VCaP (cell line): ENCODE measurements around the gene DAGLB.
A peak's percentile ranks its signal among the peaks of the same experiment; 100 is the strongest.

Experiments used
- H3K27ac ChIP-seq: fragments of 450-650 bp; 2 replicates; pipeline ENCODE4 v1.5.1; 2017
- TF ChIP-seq, protein P1 (sequence below): fragments of 450-650 bp; conservative IDR thresholded peaks from 2 replicates; pipeline ENCODE4 v1.5.1; 2017; ENCODE audit warnings: mild to moderate bottlenecking, moderate library complexity

DAGLB gene, protein sequence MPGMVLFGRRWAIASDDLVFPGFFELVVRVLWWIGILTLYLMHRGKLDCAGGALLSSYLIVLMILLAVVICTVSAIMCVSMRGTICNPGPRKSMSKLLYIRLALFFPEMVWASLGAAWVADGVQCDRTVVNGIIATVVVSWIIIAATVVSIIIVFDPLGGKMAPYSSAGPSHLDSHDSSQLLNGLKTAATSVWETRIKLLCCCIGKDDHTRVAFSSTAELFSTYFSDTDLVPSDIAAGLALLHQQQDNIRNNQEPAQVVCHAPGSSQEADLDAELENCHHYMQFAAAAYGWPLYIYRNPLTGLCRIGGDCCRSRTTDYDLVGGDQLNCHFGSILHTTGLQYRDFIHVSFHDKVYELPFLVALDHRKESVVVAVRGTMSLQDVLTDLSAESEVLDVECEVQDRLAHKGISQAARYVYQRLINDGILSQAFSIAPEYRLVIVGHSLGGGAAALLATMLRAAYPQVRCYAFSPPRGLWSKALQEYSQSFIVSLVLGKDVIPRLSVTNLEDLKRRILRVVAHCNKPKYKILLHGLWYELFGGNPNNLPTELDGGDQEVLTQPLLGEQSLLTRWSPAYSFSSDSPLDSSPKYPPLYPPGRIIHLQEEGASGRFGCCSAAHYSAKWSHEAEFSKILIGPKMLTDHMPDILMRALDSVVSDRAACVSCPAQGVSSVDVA

DNA sequence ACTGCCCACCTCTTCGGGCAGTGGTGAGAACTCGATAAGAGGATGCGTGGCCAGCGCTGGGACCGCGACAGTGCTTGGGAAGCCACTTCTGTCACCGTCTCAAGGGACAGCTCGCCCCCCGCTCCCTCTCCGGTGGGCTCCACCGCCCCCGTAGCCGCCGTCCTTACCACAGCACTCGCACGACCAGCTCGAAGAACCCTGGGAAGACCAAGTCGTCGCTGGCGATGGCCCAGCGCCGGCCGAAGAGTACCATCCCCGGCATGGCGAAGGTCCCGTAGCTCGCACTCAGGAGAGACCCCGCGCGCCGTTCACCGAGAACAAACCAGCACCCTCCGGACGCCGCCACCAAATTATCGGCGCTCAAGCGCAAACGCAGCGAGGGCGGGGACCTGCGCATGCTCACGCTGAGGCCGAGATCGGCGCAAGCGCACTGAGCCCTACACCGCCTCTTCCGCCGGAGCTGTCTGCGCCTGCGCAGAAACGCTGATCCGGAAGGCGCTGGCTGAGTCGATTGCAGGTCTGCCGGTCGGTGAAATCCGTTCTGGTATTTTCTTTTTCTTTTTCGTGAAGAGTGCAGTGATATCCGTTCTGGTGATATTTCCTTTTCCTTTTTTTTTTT is at the start of gene DAGLB:
DAGLB (minus strand) TSS at position 374 of the 619 bp plus-strand sequence; CDS start at position 262, 112 bp downstream.
- H3K27ac ChIP-seq = peak within 1 kb of the TSS; percentile 80
- TF ChIP-seq, protein P1, sequence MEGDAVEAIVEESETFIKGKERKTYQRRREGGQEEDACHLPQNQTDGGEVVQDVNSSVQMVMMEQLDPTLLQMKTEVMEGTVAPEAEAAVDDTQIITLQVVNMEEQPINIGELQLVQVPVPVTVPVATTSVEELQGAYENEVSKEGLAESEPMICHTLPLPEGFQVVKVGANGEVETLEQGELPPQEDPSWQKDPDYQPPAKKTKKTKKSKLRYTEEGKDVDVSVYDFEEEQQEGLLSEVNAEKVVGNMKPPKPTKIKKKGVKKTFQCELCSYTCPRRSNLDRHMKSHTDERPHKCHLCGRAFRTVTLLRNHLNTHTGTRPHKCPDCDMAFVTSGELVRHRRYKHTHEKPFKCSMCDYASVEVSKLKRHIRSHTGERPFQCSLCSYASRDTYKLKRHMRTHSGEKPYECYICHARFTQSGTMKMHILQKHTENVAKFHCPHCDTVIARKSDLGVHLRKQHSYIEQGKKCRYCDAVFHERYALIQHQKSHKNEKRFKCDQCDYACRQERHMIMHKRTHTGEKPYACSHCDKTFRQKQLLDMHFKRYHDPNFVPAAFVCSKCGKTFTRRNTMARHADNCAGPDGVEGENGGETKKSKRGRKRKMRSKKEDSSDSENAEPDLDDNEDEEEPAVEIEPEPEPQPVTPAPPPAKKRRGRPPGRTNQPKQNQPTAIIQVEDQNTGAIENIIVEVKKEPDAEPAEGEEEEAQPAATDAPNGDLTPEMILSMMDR = no peak

- TF ChIP-seq, protein P1 = no peak
- H3K27ac ChIP-seq = no peak overlapping the region
Measured at GRCh38 chr7:6497637-6497905, 49.8 kb upstream of the DAGLB start.

- no peak overlapping the region for H3K27ac ChIP-seq
- TF ChIP-seq, protein P1 = no peak
Measured at GRCh38 chr7:6496842-6497636, 49.3 kb upstream of the DAGLB start.

DNA sequence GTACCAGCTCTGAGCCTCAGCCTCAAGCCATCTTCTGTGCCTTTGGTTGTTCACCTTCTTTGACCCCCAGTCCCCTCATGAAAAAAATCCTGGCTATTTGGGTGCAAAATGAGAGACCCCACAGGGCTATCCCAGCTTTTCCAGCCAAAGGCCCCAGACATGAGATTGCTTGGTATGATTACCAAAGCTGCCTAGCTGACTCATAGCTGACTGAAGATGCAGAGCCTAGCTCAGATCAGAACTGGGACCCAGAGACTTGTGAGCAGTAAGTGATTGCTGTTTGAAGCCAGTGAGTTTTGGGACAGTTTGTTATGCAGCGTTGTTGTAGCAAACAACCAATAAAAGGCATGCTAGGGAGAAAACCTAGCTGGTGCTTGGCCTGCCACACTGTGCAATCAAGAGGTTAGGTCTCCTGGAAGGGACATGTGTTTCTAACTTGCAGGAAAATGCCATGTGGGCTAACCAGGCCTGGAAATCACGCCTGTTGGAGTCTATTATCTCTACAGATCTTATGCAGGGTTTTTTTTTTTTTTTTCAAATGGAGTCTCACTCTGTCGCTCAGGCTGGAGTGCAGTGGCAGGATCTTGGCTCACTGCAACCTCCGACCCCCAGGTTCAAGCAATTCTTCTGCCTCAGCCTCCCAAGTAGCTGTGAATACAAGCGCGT is 48.0 kb upstream of the DAGLB start:
- TF ChIP-seq, protein P1 = no peak

DNA sequence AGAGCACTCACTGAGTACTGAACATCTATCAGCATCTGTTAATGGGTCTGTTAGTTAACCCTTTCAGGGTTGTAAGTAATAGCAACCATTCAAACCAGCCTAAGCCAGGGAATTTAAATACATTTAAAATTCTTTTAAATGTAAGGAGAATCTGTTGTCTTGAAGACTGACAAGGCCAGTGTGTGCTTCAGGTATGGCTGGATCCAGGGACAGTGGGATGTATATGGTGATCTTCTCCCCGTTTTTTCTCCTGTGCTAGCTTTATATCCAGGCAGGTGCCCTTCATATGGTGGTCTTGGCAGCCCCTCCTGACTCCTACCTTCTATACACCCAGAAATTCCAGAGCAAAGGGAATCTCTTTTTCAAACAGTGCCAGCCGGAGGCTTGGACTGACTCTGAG is 46.6 kb upstream of the DAGLB start:
- no peak overlapping the region for H3K27ac ChIP-seq
- TF ChIP-seq, protein P1 = no peak

More for the DNA sequence above, 48.0 kb upstream of the DAGLB start:
- H3K27ac ChIP-seq = no peak overlapping the region

DNA sequence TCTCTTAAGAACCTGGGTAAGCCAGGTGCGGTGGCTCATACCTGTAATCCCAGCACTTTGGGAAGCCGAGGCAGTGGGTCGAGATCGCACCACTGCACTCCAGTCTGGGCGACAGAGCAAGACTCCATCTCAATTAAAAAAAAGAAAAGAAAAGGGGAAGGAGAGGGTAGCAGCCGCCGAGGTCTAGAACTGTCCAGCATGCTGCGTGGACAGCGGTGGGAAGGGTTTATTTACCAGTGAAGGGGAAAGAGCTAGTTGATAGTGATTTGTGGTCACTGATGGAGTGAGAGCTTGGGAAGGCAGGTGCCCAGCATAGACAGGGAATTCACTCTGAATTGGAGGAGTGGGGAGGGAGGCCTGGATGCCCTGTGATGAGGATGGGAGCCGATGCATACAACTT is 43.4 kb upstream of the DAGLB start:
- TF ChIP-seq, protein P1 = no peak

More for the DNA sequence above, 43.4 kb upstream of the DAGLB start:
- no peak overlapping the region for H3K27ac ChIP-seq
